Measurements from ENCODE around the gene LRRIQ1. TPM values are rescaled to one million over a fixed set of nuclear protein-coding genes. Genes with fewer than 3 reads are reported as not detected.

Gene LRRIQ1
- total RNA-seq, 1 experiment from 2014 or later, result 3.4 TPM

GRCh38 chr12:85076688-85077430 lies 40.7 kb downstream of the LRRIQ1 start:
- peak; percentile 80 for DNase-seq (ENCODE audit: low spot score)
- intact Hi-C loops (cut with micrococcal nuclease; ENCODE audit: unreplicated experiment), result loop anchor here (1.0 to 5.0 kb wide), 3 partner anchors 75 to 840 kb away; no protein-coding TSS in a partner anchor
- no TSS peak for BruUV-seq (replicated peaks)
- H3K4me1 ChIP-seq (ENCODE audit: insufficient read depth, low read length, poor library complexity, severe bottlenecking), result no peaks in the 10 kb centered on the region
- H3K27me3 ChIP-seq (replicated peaks; ENCODE audit: insufficient read depth, low read depth, low read length, poor library complexity), result no peaks in the 10 kb centered on the region
- ChIA-PET POLR2A (ENCODE audit: low non-redundant PET) (no interaction called here), CTCF (interaction anchor here (1.3 kb wide), 1 partner anchor 372 kb away, joined by 7 read pairs; no protein-coding TSS in a partner anchor)
- TF ChIP-seq CTCF (conservative IDR thresholded peaks at IDR 0.05; ENCODE audit: low read depth, low read length), result peak; percentile 68
- no peak for TF ChIP-seq EZH2 (IDR thresholded peaks at IDR 0.05; ENCODE audit: borderline replicate concordance, low read depth, low read length, poor library complexity, severe bottlenecking)
- no peaks in the 10 kb centered on the region for H3K36me3 ChIP-seq (ENCODE audit: insufficient read depth, low read length, poor library complexity, severe bottlenecking)
- no peaks in the 10 kb centered on the region for H3K9me3 ChIP-seq (ENCODE audit: low read depth, low read length, poor library complexity, severe bottlenecking)
- no peak overlapping the region for H3K27ac ChIP-seq (ENCODE audit: low read depth, low read length, poor library complexity, severe bottlenecking)
- H3K4me3 ChIP-seq (ENCODE audit: low read depth, low read length, poor library complexity, severe bottlenecking), result no peak overlapping the region

- ChIA-PET POLR2A (ENCODE audit: low non-redundant PET) (no interaction called here), CTCF (no interaction called here)
- Histone ChIP-seq H3K36me3 (ENCODE audit: insufficient read depth, low read length, poor library complexity, severe bottlenecking) (no peaks in the 10 kb centered on the region), H3K27ac (ENCODE audit: low read depth, low read length, poor library complexity, severe bottlenecking) (no peak overlapping the region), H3K4me1 (ENCODE audit: insufficient read depth, low read length, poor library complexity, severe bottlenecking) (no peaks in the 10 kb centered on the region), H3K4me3 (ENCODE audit: low read depth, low read length, poor library complexity, severe bottlenecking) (no peak overlapping the region), H3K27me3 (replicated peaks; ENCODE audit: insufficient read depth, low read depth, low read length, poor library complexity) (no peaks in the 10 kb centered on the region), H3K9me3 (ENCODE audit: low read depth, low read length, poor library complexity, severe bottlenecking) (no peaks in the 10 kb centered on the region)
- DNase-seq (ENCODE audit: low spot score), result peak; percentile 50
- intact Hi-C loops (cut with micrococcal nuclease; ENCODE audit: unreplicated experiment), result no loop called here
- TF ChIP-seq CTCF (conservative IDR thresholded peaks at IDR 0.05; ENCODE audit: low read depth, low read length) (no peak), EZH2 (IDR thresholded peaks at IDR 0.05; ENCODE audit: borderline replicate concordance, low read depth, low read length, poor library complexity, severe bottlenecking) (no peak)
- no TSS peak for BruUV-seq (replicated peaks)
Measured at GRCh38 chr12:85085066-85085465, 48.9 kb downstream of the LRRIQ1 start.

GRCh38 chr12:85089792-85090191 lies 53.6 kb downstream of the LRRIQ1 start:
- no peak for DNase-seq (ENCODE audit: low spot score)
- POLR2A ChIA-PET (ENCODE audit: low non-redundant PET), result no interaction called here
- TF ChIP-seq CTCF (conservative IDR thresholded peaks at IDR 0.05; ENCODE audit: low read depth, low read length) (no peak), EZH2 (IDR thresholded peaks at IDR 0.05; ENCODE audit: borderline replicate concordance, low read depth, low read length, poor library complexity, severe bottlenecking) (no peak)
- no peaks in the 10 kb centered on the region for H3K27me3 ChIP-seq (replicated peaks; ENCODE audit: insufficient read depth, low read depth, low read length, poor library complexity)
- no peaks in the 10 kb centered on the region for H3K9me3 ChIP-seq (ENCODE audit: low read depth, low read length, poor library complexity, severe bottlenecking)
- no peaks in the 10 kb centered on the region for H3K36me3 ChIP-seq (ENCODE audit: insufficient read depth, low read length, poor library complexity, severe bottlenecking)
- no peak overlapping the region for H3K27ac ChIP-seq (ENCODE audit: low read depth, low read length, poor library complexity, severe bottlenecking)
- intact Hi-C loops (cut with micrococcal nuclease; ENCODE audit: unreplicated experiment), result no loop called here
- BruUV-seq (replicated peaks), result no TSS peak
- no peak overlapping the region for H3K4me3 ChIP-seq (ENCODE audit: low read depth, low read length, poor library complexity, severe bottlenecking)
- CTCF ChIA-PET, result no interaction called here
- no peaks in the 10 kb centered on the region for H3K4me1 ChIP-seq (ENCODE audit: insufficient read depth, low read length, poor library complexity, severe bottlenecking)
